Peyer's patch (tissue), 4 donors: Measurements from ENCODE around the gene TMEM120A.

Experiments used
- CTCF ChIP-seq, 6 experiments: fragments of 450-650 bp in 4 of 6; fragments of 200-600 bp in 2 of 6; sonication (generic) in 1 of 6; IDR thresholded peaks; one replicate each; pipeline ENCODE4 v1.5.1; 2017 to 2019; ENCODE audit warnings: antibody characterized with exemption in 6 of 6, mild to moderate bottlenecking in 3 of 6, moderate library complexity in 1 of 6
- POLR2A ChIP-seq, 2 donors: fragments of 450-650 bp; IDR thresholded peaks; one replicate each; pipeline ENCODE4 v1.5.1; 2017; ENCODE audit warnings: antibody characterized with exemption in 2 of 2, mild to moderate bottlenecking in 2 of 2, moderate library complexity in 2 of 2

GRCh38 chr7:75979759-75980429 is 14.5 kb downstream of the TMEM120A start:
- TF ChIP-seq CTCF (IDR thresholded peaks at IDR 0.05) (peak in 1 of 6 experiments; percentile 10), POLR2A (IDR thresholded peaks at IDR 0.05) (no peak)
